GM12878 (cell line): ENCODE data around the gene DTX2. TPM values are rescaled to one million over a fixed set of nuclear protein-coding genes. Genes with fewer than 3 reads are reported as not detected.
"Not testable (repeated sequence)": the region's sequence is repeated elsewhere in the genome, so short reads cannot be mapped to it uniquely, and the experiment has no call there.

Experiments
- ATAC-seq: fragments of 200-7000 bp; cut with Tn5 transposase; 3 replicates; pipeline ENCODE4 v1.9.1; 2020; ENCODE audit warnings: mild to moderate bottlenecking, moderate library complexity
- BruUV-seq: library from RNA; stranded (reverse); fragments of 400-500 nt; replicated peaks from 2 replicates; lab custom pipeline; 2021; lab: Mats Ljungman, UMichigan
- CTCF ChIA-PET: fragments of 300-600 bp; sonication (Branson Sonifier 250); formaldehyde crosslinking; extraction: SDS; loops from one replicate; lab custom pipeline; 2021; ENCODE audit warnings: inconsistent platforms; lab: Yijun Ruan, JAX
- POLR2A ChIA-PET: fragments of 350-600 bp; formaldehyde crosslinking; extraction: SDS; loops from one replicate; lab custom pipeline; 2021; ENCODE audit warnings: inconsistent platforms; lab: Charles Lee
- RAD21 ChIA-PET: fragments of 300-600 bp; sonication (Branson Sonifier 250); formaldehyde crosslinking; loops from one replicate; lab custom pipeline; 2023; ENCODE audit warnings: antibody characterized with exemption; ENCODE audit not compliant: unreplicated experiment; lab: Charles Lee
- SMC1A ChIA-PET: fragments of 300-600 bp; sonication (Branson Sonifier 250); formaldehyde crosslinking; loops from one replicate; lab custom pipeline; 2023; ENCODE audit not compliant: unreplicated experiment, uncharacterized antibody; lab: Charles Lee
- DNase-seq: peaks from one replicate; pipeline ENCODE4 v3.0.0-alpha.2; 2011; ENCODE audit warnings: low read depth, low spot score
- FAIRE-seq: peaks from 3 replicates; lab custom pipeline; 2011; peaks lifted over from hg19 to GRCh38; lab: Jason Lieb, UNC
- H2AFZ ChIP-seq: 2 replicates; pipeline ENCODE4 v1.6.0; 2011; ENCODE audit warnings: low read depth, low read length, control low read depth; ENCODE audit not compliant: control insufficient read depth
- H3K27ac ChIP-seq: 2 replicates; pipeline ENCODE4 v1.5.1; 2011; ENCODE audit warnings: control low read depth; ENCODE audit not compliant: control insufficient read depth, insufficient read depth
- H3K27me3 ChIP-seq, 2 experiments: replicated peaks in 1 of 2; 2 replicates each; pipeline versions ENCODE4 v1.6.0 to v1.6.1; 2011; ENCODE audit warnings: low read length in 1 of 2; ENCODE audit not compliant: control insufficient read depth in 2 of 2, insufficient read depth in 2 of 2
- H3K36me3 ChIP-seq, 2 experiments: 2 replicates each; pipeline ENCODE4 v1.5.1; 2011; ENCODE audit warnings: low read length in 1 of 2; ENCODE audit not compliant: control insufficient read depth in 2 of 2, insufficient read depth in 2 of 2
- H3K4me1 ChIP-seq: 2 replicates; pipeline ENCODE4 v1.6.1; 2011; ENCODE audit warnings: mild to moderate bottlenecking, low read length, moderate library complexity, mixed read lengths; ENCODE audit not compliant: control insufficient read depth, insufficient read depth
- H3K4me2 ChIP-seq: 2 replicates; pipeline ENCODE4 v1.6.0; 2011; ENCODE audit warnings: control low read depth; ENCODE audit not compliant: control insufficient read depth, insufficient read depth
- H3K4me3 ChIP-seq: fragments of 200-600 bp; sonication (generic); 2 replicates; pipeline ENCODE4 v1.5.1; 2016
- H3K79me2 ChIP-seq: 2 replicates; pipeline ENCODE4 v1.6.0; 2011; ENCODE audit warnings: low read length; ENCODE audit not compliant: control insufficient read depth, insufficient read depth
- H3K9ac ChIP-seq: 2 replicates; pipeline ENCODE4 v1.8.0; 2011; ENCODE audit warnings: low read length, control low read depth, mixed read lengths; ENCODE audit not compliant: control insufficient read depth, insufficient read depth
- H3K9me3 ChIP-seq: replicated peaks from 3 replicates; pipeline ENCODE4 v1.5.1; 2011; ENCODE audit warnings: mild to moderate bottlenecking, low read length; ENCODE audit not compliant: control insufficient read depth, insufficient read depth
- H4K20me1 ChIP-seq: 2 replicates; pipeline ENCODE4 v1.6.0; 2011; ENCODE audit not compliant: control insufficient read depth, insufficient read depth
- WGBS: methylation state at CpG from one replicate; pipeline ENCODE4 v1.1.6; 2016; ENCODE audit warnings: low lambda C conversion rate; ENCODE audit not compliant: insufficient replicate concordance, insufficient coverage; ENCODE audit errors: missing lambda C conversion rate; 5-methylcytosine and 5-hydroxymethylcytosine counted together
- in situ Hi-C: fragments of 300-500 bp; cut with MboI; formaldehyde crosslinking; loops from 9 replicates; pipeline ENCODE4 v1.14.3; 2018; ENCODE audit warnings: mixed read lengths
- intact Hi-C: fragments of 100-400 bp; cut with micrococcal nuclease; formaldehyde crosslinking; loops from one replicate; pipeline ENCODE4 v1.14.2; 2022; ENCODE audit not compliant: unreplicated experiment
- polyA plus RNA-seq, 11 experiments: library from polyadenylated mRNA; depleted of rRNA in 4 of 11; unstranded in 6 of 11; stranded (reverse) in 5 of 11; fragments of >200 nt; fragmentation: Nextera tagmentation in 4 of 11; fragmentation: Illumina TruSeq in 1 of 11; extraction: Ambion mirVana in 4 of 11; extraction: Trizol in 1 of 11; gene quantifications; 1 replicate in 1 of 11; 2 replicates in 10 of 11; pipeline versions ENCODE4 v1.2.1 to v1.2.3, GENCODE V29; 2011 to 2016; ENCODE audit warnings: inconsistent platforms in 2 of 11, missing spikeins in 2 of 11, low read depth in 1 of 11
- total RNA-seq, 4 experiments: library from RNA; depleted of rRNA in 3 of 4; stranded (reverse); fragments of >200 nt in 3 of 4; fragmentation: Illumina TruSeq in 1 of 4; extraction: Trizol in 1 of 4; gene quantifications; 2 replicates each; pipeline versions ENCODE4 v1.2.1 to v1.2.3, GENCODE V29; 2013 to 2021

Gene DTX2
- total and polyA plus RNA-seq, 10 of the 15 experiments (the other 5 are each of a cell fraction or from before 2014, with no cell fraction given): 0.14 to 31.0 (median 11.0) TPM

- in situ Hi-C loops: not testable (repeated sequence)
These were observed 22.2 kb upstream of the DTX2 start for GRCh38 chr7:76439120-76439888.

DNA sequence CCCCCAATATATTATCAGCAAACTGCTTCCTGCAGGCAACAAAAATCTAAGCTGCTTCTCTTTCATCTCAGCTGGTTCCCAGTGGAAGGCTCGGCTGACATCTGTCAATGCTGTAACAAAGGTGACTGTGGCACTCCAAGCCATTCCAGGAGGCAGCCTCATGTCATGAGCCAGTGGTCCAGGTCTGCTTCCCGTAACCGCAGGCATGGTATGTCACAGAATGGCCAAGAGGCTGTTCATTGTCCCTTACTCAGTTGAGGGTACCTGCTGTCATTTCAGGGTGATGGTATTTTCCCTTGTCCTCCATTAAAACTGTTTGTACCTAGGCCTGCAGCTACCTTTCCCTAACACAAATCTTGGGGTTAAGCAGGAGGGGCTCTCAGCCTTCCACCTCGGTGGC lies 21.1 kb upstream of the DTX2 start:
- POLR2A ChIA-PET, H4K20me1 ChIP-seq, intact Hi-C loops, H3K36me3 ChIP-seq, H3K27ac ChIP-seq, H3K9ac ChIP-seq, SMC1A ChIA-PET, BruUV-seq, H2AFZ ChIP-seq, in situ Hi-C loops, DNase-seq, ATAC-seq, H3K4me2 ChIP-seq, CTCF ChIA-PET, H3K27me3 ChIP-seq, H3K79me2 ChIP-seq, FAIRE-seq, RAD21 ChIA-PET, H3K4me3 ChIP-seq, H3K9me3 ChIP-seq: not testable (repeated sequence)
- peaks cover 12% of the 10 kb centered on the region for H3K4me1 ChIP-seq
- 70% methylated on average over 4 of the region's 4 CpGs for WGBS

More at GRCh38 chr7:76439120-76439888, 22.2 kb upstream of the DTX2 start:
- RAD21 ChIA-PET, BruUV-seq, H3K9ac ChIP-seq, intact Hi-C loops, H3K27me3 ChIP-seq, H4K20me1 ChIP-seq, H2AFZ ChIP-seq, H3K4me2 ChIP-seq, H3K36me3 ChIP-seq, H3K79me2 ChIP-seq, H3K9me3 ChIP-seq, H3K27ac ChIP-seq, SMC1A ChIA-PET, POLR2A ChIA-PET, FAIRE-seq, DNase-seq, H3K4me1 ChIP-seq, CTCF ChIA-PET, ATAC-seq, H3K4me3 ChIP-seq: not testable (repeated sequence)
- 0% methylated on average over 1 of the region's 7 CpGs for WGBS

- H3K4me1 ChIP-seq: peaks cover 12% of the 10 kb centered on the region
- H2AFZ ChIP-seq, H3K4me3 ChIP-seq, POLR2A ChIA-PET, RAD21 ChIA-PET, BruUV-seq, H3K27me3 ChIP-seq, H3K9me3 ChIP-seq, intact Hi-C loops, H3K36me3 ChIP-seq, H3K79me2 ChIP-seq, H4K20me1 ChIP-seq, DNase-seq, in situ Hi-C loops, CTCF ChIA-PET, H3K9ac ChIP-seq, H3K27ac ChIP-seq, H3K4me2 ChIP-seq, SMC1A ChIA-PET: not testable (repeated sequence)
- peak; percentile 69 for ATAC-seq
- FAIRE-seq: peak; percentile 83
- 50% methylated on average over 2 of the region's 10 CpGs for WGBS
These were observed 19.7 kb upstream of the DTX2 start for GRCh38 chr7:76441792-76442191.
